CD4-positive, alpha-beta T cell treated with Interleukin-6 at 100 ng/mL for 8 hours (primary cell): ENCODE data around the gene GEMIN7.
A peak's percentile ranks its signal among the peaks of the same experiment; 100 is the strongest.

Source experiments
- DNase-seq: peaks from one replicate; pipeline ENCODE4 v3.0.0-alpha.2; 2020; ENCODE audit warnings: mixed read lengths, low spot score

Gene GEMIN7

GRCh38 chr19:45079063-45079910 lies at the start of gene GEMIN7:
Gene GEMIN7, plus strand, starts transcription at chr19:45079260. Its CDS starts 10,855 bp downstream, at chr19:45090115.
- peak; percentile 69 for DNase-seq

GRCh38 chr19:45030825-45031224 lies 48.2 kb upstream of the GEMIN7 start:
- DNase-seq, result no peak

GRCh38 chr19:45032421-45032820 lies 46.6 kb upstream of the GEMIN7 start:
- DNase-seq, result no peak

GRCh38 chr19:45035755-45036154 lies 43.3 kb upstream of the GEMIN7 start:
- no peak for DNase-seq

- no peak for DNase-seq
These were observed 41.5 kb upstream of the GEMIN7 start for GRCh38 chr19:45037393-45038169.

- DNase-seq, result peak; percentile 81
These were observed 39.8 kb upstream of the GEMIN7 start, which contains the start of gene CLASRP for GRCh38 chr19:45038931-45039893. Gene CLASRP, plus strand, starts transcription at chr19:45039045. Its CDS starts 1,168 bp downstream, at chr19:45040213.

- no peak for DNase-seq
These were observed 38.8 kb upstream of the GEMIN7 start for GRCh38 chr19:45040059-45040771.

GRCh38 chr19:45041125-45041524 lies 37.9 kb upstream of the GEMIN7 start:
- DNase-seq, result no peak

GRCh38 chr19:45045671-45046353 lies 33.2 kb upstream of the GEMIN7 start:
- DNase-seq, result no peak

GRCh38 chr19:45046355-45046754 lies 32.7 kb upstream of the GEMIN7 start:
- DNase-seq, result no peak

- no peak for DNase-seq
These were observed 31.8 kb upstream of the GEMIN7 start for GRCh38 chr19:45047188-45047797.

GRCh38 chr19:45049073-45049736 lies 29.9 kb upstream of the GEMIN7 start:
- no peak for DNase-seq

GRCh38 chr19:45050036-45050435 lies 29.0 kb upstream of the GEMIN7 start:
- DNase-seq, result no peak

GRCh38 chr19:45051929-45052579 lies 27.0 kb upstream of the GEMIN7 start:
- no peak for DNase-seq

- DNase-seq, result no peak
These were observed 22.2 kb upstream of the GEMIN7 start for GRCh38 chr19:45056831-45057230.

GRCh38 chr19:45057444-45057843 lies 21.6 kb upstream of the GEMIN7 start:
- no peak for DNase-seq

GRCh38 chr19:45058622-45059159 lies 20.4 kb upstream of the GEMIN7 start:
- DNase-seq, result no peak

GRCh38 chr19:45059258-45059965 lies 19.6 kb upstream of the GEMIN7 start:
- DNase-seq, result peak; percentile 78
